Neural progenitor cell (in vitro differentiated cells): ENCODE data around the gene GLB1L2. TPM values are rescaled to one million over a fixed set of nuclear protein-coding genes. Genes with fewer than 3 reads are reported as not detected.
A peak's percentile ranks its signal among the peaks of the same experiment; 100 is the strongest.

ENCODE experiments used
- DNase-seq: peaks from one replicate; pipeline ENCODE4 v3.0.0-alpha.2; 2016; ENCODE audit warnings: low spot score
- H2AFZ ChIP-seq: fragments of 200-600 bp; sonication (generic); replicated peaks from 2 replicates; pipeline ENCODE4 v1.6.1; 2016; ENCODE audit warnings: antibody characterized with exemption
- H3F3A ChIP-seq: fragments of 200-600 bp; sonication (generic); 2 replicates; pipeline ENCODE4 v1.6.1; 2016; ENCODE audit warnings: antibody characterized with exemption, low read depth
- H3K27ac ChIP-seq: fragments of 200-600 bp; sonication (generic); 2 replicates; pipeline ENCODE4 v1.5.1; 2016; ENCODE audit warnings: mild to moderate bottlenecking
- H3K27me3 ChIP-seq: fragments of 200-600 bp; sonication (generic); 2 replicates; pipeline ENCODE4 v1.6.1; 2016; ENCODE audit warnings: mild to moderate bottlenecking, moderate library complexity
- H3K36me3 ChIP-seq: fragments of 200-600 bp; sonication (generic); 2 replicates; pipeline ENCODE4 v1.5.1; 2016
- H3K4me1 ChIP-seq: fragments of 200-600 bp; sonication (generic); 2 replicates; pipeline ENCODE4 v1.6.1; 2016; ENCODE audit warnings: mixed run types
- H3K4me2 ChIP-seq: fragments of 200-600 bp; sonication (generic); 2 replicates; pipeline ENCODE4 v1.6.1; 2016
- H3K4me3 ChIP-seq: fragments of 200-600 bp; sonication (generic); 2 replicates; pipeline ENCODE4 v1.5.1; 2016
- H3K79me2 ChIP-seq: fragments of 200-600 bp; sonication (generic); 2 replicates; pipeline ENCODE4 v1.6.1; 2016; ENCODE audit warnings: low read depth
- H3K9ac ChIP-seq: fragments of 200-600 bp; sonication (generic); 2 replicates; pipeline ENCODE4 v1.6.1; 2016
- H3K9me3 ChIP-seq: fragments of 200-600 bp; sonication (generic); 2 replicates; pipeline ENCODE4 v1.5.1; 2016; ENCODE audit warnings: low read depth
- H4K20me1 ChIP-seq: fragments of 200-600 bp; sonication (generic); 2 replicates; pipeline ENCODE4 v1.6.1; 2016; ENCODE audit warnings: low read depth
- H3K27ac Mint-ChIP-seq: 3 replicates; pipeline ENCODE4 v1.8.0; 2021; ENCODE audit warnings: mixed read lengths
- H3K27me3 Mint-ChIP-seq: 2 replicates; pipeline ENCODE4 v1.8.0; 2022; ENCODE audit warnings: low read depth, mild to moderate bottlenecking, inconsistent platforms, moderate library complexity, mixed read lengths; ENCODE audit not compliant: insufficient read depth
- H3K36me3 Mint-ChIP-seq: 3 replicates; pipeline ENCODE4 v1.8.0; 2021; ENCODE audit warnings: mixed read lengths
- H3K4me1 Mint-ChIP-seq: 3 replicates; pipeline ENCODE4 v1.8.0; 2021; ENCODE audit warnings: mixed read lengths
- H3K4me3 Mint-ChIP-seq: 3 replicates; pipeline ENCODE4 v1.8.0; 2021; ENCODE audit warnings: mild to moderate bottlenecking, moderate library complexity, mixed read lengths
- H3K9me3 Mint-ChIP-seq: 3 replicates; pipeline ENCODE4 v1.8.0; 2020; ENCODE audit warnings: mixed read lengths
- EZH2 ChIP-seq: fragments of 200-600 bp; sonication (generic); IDR thresholded peaks from 2 replicates; pipeline ENCODE4 v1.6.1; 2017; ENCODE audit warnings: antibody characterized with exemption, mild to moderate bottlenecking, moderate library complexity
- EZH2phosphoT487 ChIP-seq: fragments of 200-600 bp; sonication (generic); IDR thresholded peaks from 2 replicates; pipeline ENCODE4 v1.6.1; 2017; ENCODE audit warnings: antibody characterized with exemption
- total RNA-seq: library from RNA; depleted of rRNA; stranded (reverse); fragments of >200 nt; gene quantifications from 2 replicates; pipeline ENCODE4 v1.2.3, GENCODE V29; 2015; ENCODE audit warnings: low replicate concordance
- TF ChIP-seq, protein P1 (sequence below): fragments of 200-600 bp; sonication (generic); IDR thresholded peaks from 2 replicates; pipeline ENCODE4 v1.5.1; 2017; ENCODE audit warnings: antibody characterized with exemption, mild to moderate bottlenecking

The GLB1L2 gene
- total RNA-seq, 1 donor from 2014 or later, result 2.0 TPM

DNA sequence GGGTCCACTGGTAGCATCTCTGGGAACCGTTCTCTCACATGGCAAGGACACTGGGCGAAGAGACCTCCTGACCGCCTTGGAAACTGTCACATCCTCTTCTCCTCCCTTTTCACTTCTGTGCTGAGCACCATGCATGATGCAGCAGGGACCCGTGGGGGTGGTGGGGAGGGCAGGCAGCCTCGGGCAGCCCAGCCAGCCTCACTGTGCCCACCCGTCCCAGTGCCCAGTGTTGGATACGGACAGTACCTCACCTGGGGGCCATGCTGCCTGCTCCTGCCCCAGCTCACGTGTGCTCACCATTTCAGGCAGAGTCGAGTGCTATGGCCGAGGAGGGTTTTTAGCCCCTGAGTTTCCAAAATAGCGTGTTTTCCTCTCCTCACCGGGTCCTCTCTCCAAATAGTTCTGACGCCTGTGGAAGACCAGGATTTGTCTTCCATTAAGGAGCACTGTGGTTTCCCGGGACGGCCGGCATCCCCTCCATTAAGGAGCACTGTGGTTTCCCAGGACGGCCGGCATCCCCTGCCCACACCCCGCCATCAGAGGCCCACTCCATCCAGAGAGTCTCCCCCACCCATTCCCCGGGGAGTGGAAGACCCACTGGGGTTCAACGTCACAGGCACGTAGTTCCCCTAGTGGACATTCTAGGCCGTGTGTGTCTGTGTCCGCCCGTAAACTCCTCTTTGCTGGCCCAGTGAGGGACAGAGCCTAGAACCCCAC is 57.8 kb downstream of the GLB1L2 start:
- Histone ChIP-seq H3K36me3 (no peaks in the 10 kb centered on the region), H3K27me3 (no peaks in the 10 kb centered on the region), H3K9me3 (no peaks in the 10 kb centered on the region), H2AFZ (no peak overlapping the region), H3K4me3 (no peak overlapping the region), H3K4me2 (no peak overlapping the region), H3F3A (no peaks in the 10 kb centered on the region), H3K9ac (no peak overlapping the region), H3K4me1 (peaks cover 8% of the 10 kb centered on the region), H3K79me2 (no peaks in the 10 kb centered on the region), H4K20me1 (peaks cover 44% of the 10 kb centered on the region), H3K27ac (no peak overlapping the region)
- no peak for DNase-seq
- H3K4me3 Mint-ChIP-seq, result no peak overlapping the region
- H3K4me1 Mint-ChIP-seq, result peaks cover 15% of the 10 kb centered on the region
- no peaks in the 10 kb centered on the region for H3K9me3 Mint-ChIP-seq
- no peak overlapping the region for H3K27ac Mint-ChIP-seq
- TF ChIP-seq EZH2phosphoT487 (no peak), EZH2 (no peak)
- TF ChIP-seq, protein P1, sequence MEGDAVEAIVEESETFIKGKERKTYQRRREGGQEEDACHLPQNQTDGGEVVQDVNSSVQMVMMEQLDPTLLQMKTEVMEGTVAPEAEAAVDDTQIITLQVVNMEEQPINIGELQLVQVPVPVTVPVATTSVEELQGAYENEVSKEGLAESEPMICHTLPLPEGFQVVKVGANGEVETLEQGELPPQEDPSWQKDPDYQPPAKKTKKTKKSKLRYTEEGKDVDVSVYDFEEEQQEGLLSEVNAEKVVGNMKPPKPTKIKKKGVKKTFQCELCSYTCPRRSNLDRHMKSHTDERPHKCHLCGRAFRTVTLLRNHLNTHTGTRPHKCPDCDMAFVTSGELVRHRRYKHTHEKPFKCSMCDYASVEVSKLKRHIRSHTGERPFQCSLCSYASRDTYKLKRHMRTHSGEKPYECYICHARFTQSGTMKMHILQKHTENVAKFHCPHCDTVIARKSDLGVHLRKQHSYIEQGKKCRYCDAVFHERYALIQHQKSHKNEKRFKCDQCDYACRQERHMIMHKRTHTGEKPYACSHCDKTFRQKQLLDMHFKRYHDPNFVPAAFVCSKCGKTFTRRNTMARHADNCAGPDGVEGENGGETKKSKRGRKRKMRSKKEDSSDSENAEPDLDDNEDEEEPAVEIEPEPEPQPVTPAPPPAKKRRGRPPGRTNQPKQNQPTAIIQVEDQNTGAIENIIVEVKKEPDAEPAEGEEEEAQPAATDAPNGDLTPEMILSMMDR, result no peak
- no peaks in the 10 kb centered on the region for H3K27me3 Mint-ChIP-seq
- peaks cover 11% of the 10 kb centered on the region for H3K36me3 Mint-ChIP-seq

DNA sequence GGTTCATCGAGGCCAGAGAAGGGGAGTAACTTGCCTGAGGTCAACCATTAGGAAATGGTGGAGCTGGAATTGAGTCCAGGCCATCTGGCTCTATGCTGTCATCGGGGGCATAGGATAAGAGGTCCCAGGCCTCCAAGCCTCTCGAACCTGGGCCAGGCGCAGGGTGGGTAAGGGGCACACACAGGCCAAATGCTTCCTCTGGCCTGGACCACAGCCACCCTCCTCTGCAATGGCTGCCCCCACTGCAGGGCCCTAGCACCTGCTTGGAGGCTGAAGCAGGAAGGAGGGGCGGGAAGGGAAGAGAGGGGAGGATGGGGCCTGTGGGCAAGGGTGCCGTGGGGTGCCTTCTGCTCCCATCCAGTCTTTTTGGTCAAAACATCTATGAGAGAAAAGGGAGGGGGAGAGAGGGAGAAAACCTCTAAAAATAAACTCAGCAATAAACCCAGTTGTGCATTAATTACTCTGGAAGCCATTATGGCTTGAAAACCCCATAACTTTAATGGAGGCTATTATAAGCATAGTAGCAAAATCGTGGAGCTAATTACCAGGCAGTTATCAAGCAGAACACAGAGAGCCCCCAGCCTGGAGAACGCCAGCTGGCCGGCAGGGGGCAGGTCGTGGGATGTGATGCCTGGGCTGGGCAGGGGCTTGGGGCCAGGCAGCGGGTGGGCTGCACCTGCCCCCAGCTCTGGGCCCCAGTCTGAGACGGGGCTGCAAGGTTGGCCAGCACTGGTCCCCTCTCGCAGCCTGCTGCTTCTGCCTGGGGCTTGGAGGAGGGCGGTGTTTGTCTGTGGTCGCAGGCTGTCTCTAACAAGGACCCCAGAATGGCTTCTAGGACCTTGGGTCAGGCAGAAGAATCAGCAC is 59.1 kb downstream of the GLB1L2 start:
- peaks cover 56% of the 10 kb centered on the region for H4K20me1 ChIP-seq
- H3K36me3 Mint-ChIP-seq, result peaks cover 11% of the 10 kb centered on the region
- no peak overlapping the region for H3K27ac ChIP-seq
- no peak overlapping the region for H2AFZ ChIP-seq
- no peak overlapping the region for H3K9ac ChIP-seq
- no peak overlapping the region for H3K4me2 ChIP-seq
- no peak for DNase-seq
- TF ChIP-seq EZH2phosphoT487 (no peak), EZH2 (no peak)
- TF ChIP-seq, protein P1, result peak; percentile 19
- no peaks in the 10 kb centered on the region for H3K79me2 ChIP-seq
- H3K4me1 Mint-ChIP-seq, result peaks cover 25% of the 10 kb centered on the region
- no peaks in the 10 kb centered on the region for H3K9me3 ChIP-seq
- H3K4me3 ChIP-seq, result no peak overlapping the region
- H3F3A ChIP-seq, result no peaks in the 10 kb centered on the region
- no peaks in the 10 kb centered on the region for H3K36me3 ChIP-seq
- H3K4me3 Mint-ChIP-seq, result no peak overlapping the region
- H3K27me3 ChIP-seq, result no peaks in the 10 kb centered on the region
- H3K9me3 Mint-ChIP-seq, result no peaks in the 10 kb centered on the region
- H3K27ac Mint-ChIP-seq, result peak overlapping the region; percentile 76
- H3K4me1 ChIP-seq, result peaks cover 8% of the 10 kb centered on the region
- no peaks in the 10 kb centered on the region for H3K27me3 Mint-ChIP-seq

DNA sequence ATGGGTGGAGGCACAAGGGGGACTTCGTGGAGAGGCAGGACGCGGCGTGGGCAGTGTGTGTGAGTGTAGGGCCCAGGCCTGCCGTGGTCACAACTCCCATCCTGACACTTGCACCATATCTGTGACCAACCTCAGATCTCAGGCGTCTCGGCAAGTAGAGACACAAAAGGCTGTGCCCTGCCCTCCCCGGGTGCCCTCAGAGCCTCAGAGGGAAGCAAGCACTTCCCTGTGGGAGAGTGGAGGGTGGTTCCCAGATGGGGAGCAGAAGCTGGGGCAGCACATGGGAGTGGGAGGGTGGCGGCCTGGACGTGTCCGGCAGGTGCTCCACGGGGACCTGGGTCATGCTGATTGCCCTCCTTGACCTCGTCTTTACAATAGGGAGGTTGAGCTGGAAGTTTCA is 59.9 kb downstream of the GLB1L2 start:
- no peak overlapping the region for H3K27ac ChIP-seq
- H2AFZ ChIP-seq, result no peak overlapping the region
- H3K9me3 ChIP-seq, result no peaks in the 10 kb centered on the region
- Mint-ChIP-seq H3K27me3 (no peaks in the 10 kb centered on the region), H3K4me1 (peaks cover 25% of the 10 kb centered on the region), H3K36me3 (peaks cover 8% of the 10 kb centered on the region), H3K4me3 (no peak overlapping the region), H3K27ac (peak overlapping the region; percentile 76), H3K9me3 (no peaks in the 10 kb centered on the region)
- H3K27me3 ChIP-seq, result no peaks in the 10 kb centered on the region
- no peak for DNase-seq
- H3K36me3 ChIP-seq, result no peaks in the 10 kb centered on the region
- no peaks in the 10 kb centered on the region for H3K79me2 ChIP-seq
- H4K20me1 ChIP-seq, result peaks cover 63% of the 10 kb centered on the region
- no peak overlapping the region for H3K4me3 ChIP-seq
- TF ChIP-seq, protein P1, result no peak
- no peak for TF ChIP-seq EZH2
- TF ChIP-seq EZH2phosphoT487, result no peak
- no peak overlapping the region for H3K9ac ChIP-seq
- H3K4me2 ChIP-seq, result no peak overlapping the region
- H3F3A ChIP-seq, result no peaks in the 10 kb centered on the region
- peaks cover 8% of the 10 kb centered on the region for H3K4me1 ChIP-seq
